ENCODE data around the gene SSRP1.

DNA sequence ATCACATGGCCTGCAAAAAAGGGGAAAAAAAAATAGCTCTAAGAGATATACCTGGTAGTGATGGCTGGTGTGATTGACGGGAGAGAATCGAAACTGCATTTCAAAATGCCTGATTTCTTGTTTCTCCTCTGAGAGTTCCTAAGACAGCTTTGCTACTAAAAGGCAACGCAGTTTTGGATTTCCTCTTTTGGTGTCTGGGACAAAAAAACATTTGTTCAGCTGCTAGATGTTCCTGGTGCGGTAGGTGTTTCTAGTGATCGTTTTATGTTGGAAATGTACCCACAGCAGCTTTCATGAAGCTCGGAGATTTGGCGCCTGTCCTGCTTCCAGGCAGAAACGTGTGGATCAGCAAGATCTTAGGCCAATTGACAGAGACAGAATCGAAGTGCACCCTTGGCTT, 20.6 kb upstream of the SSRP1 start:
- TF ChIP-seq, protein P1, sequence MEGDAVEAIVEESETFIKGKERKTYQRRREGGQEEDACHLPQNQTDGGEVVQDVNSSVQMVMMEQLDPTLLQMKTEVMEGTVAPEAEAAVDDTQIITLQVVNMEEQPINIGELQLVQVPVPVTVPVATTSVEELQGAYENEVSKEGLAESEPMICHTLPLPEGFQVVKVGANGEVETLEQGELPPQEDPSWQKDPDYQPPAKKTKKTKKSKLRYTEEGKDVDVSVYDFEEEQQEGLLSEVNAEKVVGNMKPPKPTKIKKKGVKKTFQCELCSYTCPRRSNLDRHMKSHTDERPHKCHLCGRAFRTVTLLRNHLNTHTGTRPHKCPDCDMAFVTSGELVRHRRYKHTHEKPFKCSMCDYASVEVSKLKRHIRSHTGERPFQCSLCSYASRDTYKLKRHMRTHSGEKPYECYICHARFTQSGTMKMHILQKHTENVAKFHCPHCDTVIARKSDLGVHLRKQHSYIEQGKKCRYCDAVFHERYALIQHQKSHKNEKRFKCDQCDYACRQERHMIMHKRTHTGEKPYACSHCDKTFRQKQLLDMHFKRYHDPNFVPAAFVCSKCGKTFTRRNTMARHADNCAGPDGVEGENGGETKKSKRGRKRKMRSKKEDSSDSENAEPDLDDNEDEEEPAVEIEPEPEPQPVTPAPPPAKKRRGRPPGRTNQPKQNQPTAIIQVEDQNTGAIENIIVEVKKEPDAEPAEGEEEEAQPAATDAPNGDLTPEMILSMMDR (IDR thresholded peaks at IDR 0.05; ENCODE audit: borderline replicate concordance, extremely low read depth, low read length, poor library complexity, severe bottlenecking), result no peak
- TF ChIP-seq EZH2 (IDR thresholded peaks at IDR 0.05; ENCODE audit: borderline replicate concordance, low read depth, low read length, severe bottlenecking), result no peak
